HL-60 (cell line): Measurements from ENCODE around the gene NFE2L2.

Experiments used
- POLR2AphosphoS5 ChIP-seq: IDR thresholded peaks from 2 replicates; pipeline ENCODE4 v1.6.1; 2012; ENCODE audit warnings: low read depth
- SPI1 ChIP-seq: IDR thresholded peaks from 2 replicates; pipeline ENCODE4 v1.6.1; 2012; ENCODE audit warnings: low read depth, mild to moderate bottlenecking, borderline replicate concordance
- TF ChIP-seq, protein P1 (sequence below): IDR thresholded peaks from one replicate; pipeline ENCODE4 v1.5.1; 2011; ENCODE audit warnings: low read length, control low read depth, inconsistent platforms; ENCODE audit not compliant: insufficient read depth
- TF ChIP-seq, protein P2 (sequence below): IDR thresholded peaks from 2 replicates; pipeline ENCODE4 v1.6.1; 2012; ENCODE audit warnings: low read depth; ENCODE audit not compliant: insufficient replicate concordance

DNA sequence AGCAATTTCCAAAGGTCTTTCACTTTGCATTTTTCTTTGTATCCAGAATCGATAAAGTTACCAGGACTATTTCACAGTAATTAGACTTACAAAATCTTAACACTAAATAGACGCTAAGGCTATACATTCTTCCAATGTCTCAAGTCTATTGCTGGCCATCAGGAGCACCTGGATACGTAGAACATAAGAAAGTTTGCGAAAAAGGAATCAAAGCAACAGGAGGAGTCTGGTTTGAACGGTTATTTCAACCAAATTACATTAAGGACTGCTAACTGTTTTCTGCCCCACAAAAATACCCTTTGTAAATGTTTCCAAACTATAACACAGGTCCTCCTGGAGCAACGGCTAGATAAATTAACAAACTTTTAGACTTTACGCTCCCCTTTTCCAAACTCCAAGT lies 53.4 kb downstream of the NFE2L2 start:
- TF ChIP-seq, protein P1, sequence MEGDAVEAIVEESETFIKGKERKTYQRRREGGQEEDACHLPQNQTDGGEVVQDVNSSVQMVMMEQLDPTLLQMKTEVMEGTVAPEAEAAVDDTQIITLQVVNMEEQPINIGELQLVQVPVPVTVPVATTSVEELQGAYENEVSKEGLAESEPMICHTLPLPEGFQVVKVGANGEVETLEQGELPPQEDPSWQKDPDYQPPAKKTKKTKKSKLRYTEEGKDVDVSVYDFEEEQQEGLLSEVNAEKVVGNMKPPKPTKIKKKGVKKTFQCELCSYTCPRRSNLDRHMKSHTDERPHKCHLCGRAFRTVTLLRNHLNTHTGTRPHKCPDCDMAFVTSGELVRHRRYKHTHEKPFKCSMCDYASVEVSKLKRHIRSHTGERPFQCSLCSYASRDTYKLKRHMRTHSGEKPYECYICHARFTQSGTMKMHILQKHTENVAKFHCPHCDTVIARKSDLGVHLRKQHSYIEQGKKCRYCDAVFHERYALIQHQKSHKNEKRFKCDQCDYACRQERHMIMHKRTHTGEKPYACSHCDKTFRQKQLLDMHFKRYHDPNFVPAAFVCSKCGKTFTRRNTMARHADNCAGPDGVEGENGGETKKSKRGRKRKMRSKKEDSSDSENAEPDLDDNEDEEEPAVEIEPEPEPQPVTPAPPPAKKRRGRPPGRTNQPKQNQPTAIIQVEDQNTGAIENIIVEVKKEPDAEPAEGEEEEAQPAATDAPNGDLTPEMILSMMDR, result no peak
- TF ChIP-seq SPI1 (no peak), POLR2AphosphoS5 (no peak)
- TF ChIP-seq, protein P2, sequence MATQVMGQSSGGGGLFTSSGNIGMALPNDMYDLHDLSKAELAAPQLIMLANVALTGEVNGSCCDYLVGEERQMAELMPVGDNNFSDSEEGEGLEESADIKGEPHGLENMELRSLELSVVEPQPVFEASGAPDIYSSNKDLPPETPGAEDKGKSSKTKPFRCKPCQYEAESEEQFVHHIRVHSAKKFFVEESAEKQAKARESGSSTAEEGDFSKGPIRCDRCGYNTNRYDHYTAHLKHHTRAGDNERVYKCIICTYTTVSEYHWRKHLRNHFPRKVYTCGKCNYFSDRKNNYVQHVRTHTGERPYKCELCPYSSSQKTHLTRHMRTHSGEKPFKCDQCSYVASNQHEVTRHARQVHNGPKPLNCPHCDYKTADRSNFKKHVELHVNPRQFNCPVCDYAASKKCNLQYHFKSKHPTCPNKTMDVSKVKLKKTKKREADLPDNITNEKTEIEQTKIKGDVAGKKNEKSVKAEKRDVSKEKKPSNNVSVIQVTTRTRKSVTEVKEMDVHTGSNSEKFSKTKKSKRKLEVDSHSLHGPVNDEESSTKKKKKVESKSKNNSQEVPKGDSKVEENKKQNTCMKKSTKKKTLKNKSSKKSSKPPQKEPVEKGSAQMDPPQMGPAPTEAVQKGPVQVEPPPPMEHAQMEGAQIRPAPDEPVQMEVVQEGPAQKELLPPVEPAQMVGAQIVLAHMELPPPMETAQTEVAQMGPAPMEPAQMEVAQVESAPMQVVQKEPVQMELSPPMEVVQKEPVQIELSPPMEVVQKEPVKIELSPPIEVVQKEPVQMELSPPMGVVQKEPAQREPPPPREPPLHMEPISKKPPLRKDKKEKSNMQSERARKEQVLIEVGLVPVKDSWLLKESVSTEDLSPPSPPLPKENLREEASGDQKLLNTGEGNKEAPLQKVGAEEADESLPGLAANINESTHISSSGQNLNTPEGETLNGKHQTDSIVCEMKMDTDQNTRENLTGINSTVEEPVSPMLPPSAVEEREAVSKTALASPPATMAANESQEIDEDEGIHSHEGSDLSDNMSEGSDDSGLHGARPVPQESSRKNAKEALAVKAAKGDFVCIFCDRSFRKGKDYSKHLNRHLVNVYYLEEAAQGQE, result no peak
